IMR-90 (cell line): ENCODE measurements around the gene ARHGAP12.
"Not testable (repeated sequence)": the region's sequence is repeated elsewhere in the genome, so short reads cannot be mapped to it uniquely, and the experiment has no call there.

ENCODE experiments used
- BHLHE40 ChIP-seq: fragments of 150-350 bp; IDR thresholded peaks from 2 replicates; pipeline ENCODE4 v1.6.1; 2016; ENCODE audit warnings: mild to moderate bottlenecking, low read depth, low read length
- CEBPB ChIP-seq: IDR thresholded peaks from 2 replicates; pipeline ENCODE4 v1.6.1; 2012; ENCODE audit warnings: low read depth, low read length, improper control_type of control experiment
- CTCF ChIP-seq: conservative IDR thresholded peaks from 2 replicates; pipeline ENCODE4 v1.5.1; 2012; ENCODE audit warnings: mild to moderate bottlenecking, low read depth, low read length, improper control_type of control experiment
- ELK1 ChIP-seq: fragments of 150-350 bp; IDR thresholded peaks from 2 replicates; pipeline ENCODE4 v1.6.1; 2016; ENCODE audit warnings: low read depth, mild to moderate bottlenecking, low read length, moderate library complexity, borderline replicate concordance
- MAFK ChIP-seq: IDR thresholded peaks from 2 replicates; pipeline ENCODE4 v1.6.1; 2012; ENCODE audit warnings: low read depth, low read length, improper control_type of control experiment
- MAZ ChIP-seq: IDR thresholded peaks from 2 replicates; pipeline ENCODE4 v1.6.1; 2012; ENCODE audit warnings: low read depth, mild to moderate bottlenecking, low read length, improper control_type of control experiment, moderate library complexity, borderline replicate concordance
- POLR2A ChIP-seq: IDR thresholded peaks from 2 replicates; pipeline ENCODE4 v1.6.1; 2012; ENCODE audit warnings: mild to moderate bottlenecking, low read depth, low read length
- RAD21 ChIP-seq: IDR thresholded peaks from 2 replicates; pipeline ENCODE4 v1.6.1; 2012; ENCODE audit warnings: low read length, improper control_type of control experiment
- RFX5 ChIP-seq: IDR thresholded peaks from 2 replicates; pipeline ENCODE4 v1.8.0; 2012; ENCODE audit warnings: low read depth, mild to moderate bottlenecking, low read length, moderate library complexity
- USF2 ChIP-seq: fragments of 150-350 bp; IDR thresholded peaks from 2 replicates; pipeline ENCODE4 v1.6.1; 2017; ENCODE audit warnings: mild to moderate bottlenecking, antibody characterized with exemption, low read length, low read depth

- not testable (repeated sequence) for TF ChIP-seq CEBPB, RAD21, CTCF, POLR2A, RFX5, BHLHE40, USF2, MAZ, MAFK, ELK1
Measured at GRCh38 chr10:31768935-31769334, 159.7 kb downstream of the ARHGAP12 start.
